Measurements from ENCODE around the gene GNG11.

GRCh38 chr7:93921186-93921585 lies 349 bp upstream of the GNG11 start:
- TF ChIP-seq, protein P1, sequence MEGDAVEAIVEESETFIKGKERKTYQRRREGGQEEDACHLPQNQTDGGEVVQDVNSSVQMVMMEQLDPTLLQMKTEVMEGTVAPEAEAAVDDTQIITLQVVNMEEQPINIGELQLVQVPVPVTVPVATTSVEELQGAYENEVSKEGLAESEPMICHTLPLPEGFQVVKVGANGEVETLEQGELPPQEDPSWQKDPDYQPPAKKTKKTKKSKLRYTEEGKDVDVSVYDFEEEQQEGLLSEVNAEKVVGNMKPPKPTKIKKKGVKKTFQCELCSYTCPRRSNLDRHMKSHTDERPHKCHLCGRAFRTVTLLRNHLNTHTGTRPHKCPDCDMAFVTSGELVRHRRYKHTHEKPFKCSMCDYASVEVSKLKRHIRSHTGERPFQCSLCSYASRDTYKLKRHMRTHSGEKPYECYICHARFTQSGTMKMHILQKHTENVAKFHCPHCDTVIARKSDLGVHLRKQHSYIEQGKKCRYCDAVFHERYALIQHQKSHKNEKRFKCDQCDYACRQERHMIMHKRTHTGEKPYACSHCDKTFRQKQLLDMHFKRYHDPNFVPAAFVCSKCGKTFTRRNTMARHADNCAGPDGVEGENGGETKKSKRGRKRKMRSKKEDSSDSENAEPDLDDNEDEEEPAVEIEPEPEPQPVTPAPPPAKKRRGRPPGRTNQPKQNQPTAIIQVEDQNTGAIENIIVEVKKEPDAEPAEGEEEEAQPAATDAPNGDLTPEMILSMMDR (optimal IDR thresholded peaks at IDR 0.05 in 1 of 3, IDR thresholded peaks at IDR 0.05 in 1 of 3, conservative IDR thresholded peaks at IDR 0.05 in 1 of 3; ENCODE audit: extremely low read depth in 1 of 3, insufficient read depth in 2 of 3, low read length in 3 of 3): no peak
- TF ChIP-seq EZH2 (IDR thresholded peaks at IDR 0.05; ENCODE audit: low read length): no peak

Measured in keratinocyte (primary cell).